DOHH2 (cell line): Measurements from ENCODE around the gene DTD2.

Source experiments
- H3F3A ChIP-seq: fragments of 200-600 bp; sonication (generic), shearing (Covaris generic); 2 replicates; pipeline ENCODE4 v1.6.0; 2016; ENCODE audit warnings: antibody characterized with exemption, mild to moderate bottlenecking; ENCODE audit not compliant: control insufficient read depth, insufficient read depth
- H3K27ac ChIP-seq: fragments of 200-600 bp; sonication (generic); 2 replicates; pipeline ENCODE4 v1.5.1; 2014; ENCODE audit warnings: low read depth, mild to moderate bottlenecking, low read length, moderate library complexity
- H3K27me3 ChIP-seq: fragments of 200-600 bp; sonication (generic); 2 replicates; pipeline ENCODE4 v1.6.1; 2014; ENCODE audit warnings: mild to moderate bottlenecking, low read length, mixed read lengths; ENCODE audit not compliant: control insufficient read depth
- H3K36me3 ChIP-seq: fragments of 200-600 bp; sonication (generic); 2 replicates; pipeline ENCODE4 v1.6.1; 2014; ENCODE audit warnings: mild to moderate bottlenecking, low read length, moderate library complexity, mixed read lengths; ENCODE audit not compliant: control insufficient read depth
- H3K4me1 ChIP-seq: fragments of 200-600 bp; sonication (generic); 2 replicates; pipeline ENCODE4 v1.6.1; 2014; ENCODE audit warnings: mild to moderate bottlenecking, low read length, mixed read lengths; ENCODE audit not compliant: control insufficient read depth
- H3K4me2 ChIP-seq: fragments of 200-600 bp; sonication (generic); 2 replicates; pipeline ENCODE4 v1.6.0; 2014; ENCODE audit warnings: mild to moderate bottlenecking, low read length, moderate library complexity
- H3K4me3 ChIP-seq: fragments of 200-600 bp; sonication (generic); 2 replicates; pipeline ENCODE4 v1.5.1; 2014; ENCODE audit warnings: mild to moderate bottlenecking, low read length, mixed read lengths
- H3K79me2 ChIP-seq: fragments of 200-600 bp; sonication (generic); 2 replicates; pipeline ENCODE4 v1.6.1; 2014; ENCODE audit warnings: mild to moderate bottlenecking, low read length, mixed read lengths; ENCODE audit not compliant: control insufficient read depth
- H3K9me2 ChIP-seq: fragments of 200-600 bp; sonication (generic); replicated peaks from 2 replicates; pipeline ENCODE4 v1.6.1; 2014; ENCODE audit warnings: mild to moderate bottlenecking, low read length, mixed read lengths; ENCODE audit not compliant: control insufficient read depth
- H3K9me3 ChIP-seq: fragments of 200-600 bp; sonication (generic); 2 replicates; pipeline ENCODE4 v1.6.1; 2014; ENCODE audit warnings: antibody characterized with exemption, low read length, mixed read lengths; ENCODE audit not compliant: control insufficient read depth, insufficient read depth
- H4K20me1 ChIP-seq: fragments of 200-600 bp; sonication (generic); 2 replicates; pipeline ENCODE4 v1.6.0; 2014; ENCODE audit warnings: low read depth, mild to moderate bottlenecking, antibody characterized with exemption, low read length, moderate library complexity; ENCODE audit not compliant: control insufficient read depth, insufficient read depth
- CTCF ChIP-seq: fragments of 200-600 bp; sonication (generic); IDR thresholded peaks from one replicate; pipeline ENCODE4 v1.5.1; 2014; ENCODE audit warnings: antibody characterized with exemption, mild to moderate bottlenecking, low read depth, low read length; ENCODE audit not compliant: poor library complexity, severe bottlenecking
- EZH2phosphoT487 ChIP-seq: fragments of 200-600 bp; sonication (generic); IDR thresholded peaks from 2 replicates; pipeline ENCODE4 v1.6.1; 2017; ENCODE audit warnings: borderline replicate concordance, mild to moderate bottlenecking, antibody characterized with exemption, low read length, moderate library complexity, mixed read lengths

Gene DTD2

GRCh38 chr14:31405599-31406232, 51.6 kb downstream of the DTD2 start:
- Histone ChIP-seq H4K20me1 (no peaks in the 10 kb centered on the region), H3K9me3 (no peaks in the 10 kb centered on the region), H3K4me2 (no peak overlapping the region), H3K27ac (no peak overlapping the region), H3K36me3 (no peaks in the 10 kb centered on the region; the same call in 1 of the 2 replicates), H3F3A (no peaks in the 10 kb centered on the region), H3K4me1 (peaks cover 19% of the 10 kb centered on the region), H3K27me3 (no peaks in the 10 kb centered on the region), H3K4me3 (no peak overlapping the region), H3K79me2 (peaks cover 3% of the 10 kb centered on the region; the same call in 1 of the 2 replicates), H3K9me2 (no peaks in the 10 kb centered on the region)
- TF ChIP-seq CTCF (no peak), EZH2phosphoT487 (no peak)

- Histone ChIP-seq H3K4me1 (peaks cover 13% of the 10 kb centered on the region), H4K20me1 (no peaks in the 10 kb centered on the region), H3K9me2 (no peaks in the 10 kb centered on the region), H3K27ac (no peak overlapping the region), H3K27me3 (no peaks in the 10 kb centered on the region), H3K9me3 (no peaks in the 10 kb centered on the region), H3K79me2 (peaks cover 3% of the 10 kb centered on the region; the same call in 1 of the 2 replicates), H3F3A (no peaks in the 10 kb centered on the region), H3K36me3 (no peaks in the 10 kb centered on the region; the same call in 1 of the 2 replicates), H3K4me2 (no peak overlapping the region), H3K4me3 (no peak overlapping the region)
- TF ChIP-seq EZH2phosphoT487 (no peak), CTCF (no peak)
Measured at GRCh38 chr14:31405106-31405505, 52.2 kb downstream of the DTD2 start.

GRCh38 chr14:31403707-31404106, 53.6 kb downstream of the DTD2 start:
- H3K79me2 ChIP-seq: no peaks in the 10 kb centered on the region
- H3K4me3 ChIP-seq: no peak overlapping the region
- H3K9me2 ChIP-seq: no peaks in the 10 kb centered on the region
- H3K36me3 ChIP-seq: no peaks in the 10 kb centered on the region; the same call in 1 of the 2 replicates
- H4K20me1 ChIP-seq: no peaks in the 10 kb centered on the region
- no peaks in the 10 kb centered on the region for H3F3A ChIP-seq
- H3K4me2 ChIP-seq: no peak overlapping the region
- TF ChIP-seq EZH2phosphoT487 (no peak), CTCF (no peak)
- H3K9me3 ChIP-seq: no peaks in the 10 kb centered on the region
- no peak overlapping the region for H3K27ac ChIP-seq
- peaks cover 5% of the 10 kb centered on the region for H3K4me1 ChIP-seq
- H3K27me3 ChIP-seq: no peaks in the 10 kb centered on the region
